ENCODE measurements around the gene CTIF.

CTIF gene

DNA sequence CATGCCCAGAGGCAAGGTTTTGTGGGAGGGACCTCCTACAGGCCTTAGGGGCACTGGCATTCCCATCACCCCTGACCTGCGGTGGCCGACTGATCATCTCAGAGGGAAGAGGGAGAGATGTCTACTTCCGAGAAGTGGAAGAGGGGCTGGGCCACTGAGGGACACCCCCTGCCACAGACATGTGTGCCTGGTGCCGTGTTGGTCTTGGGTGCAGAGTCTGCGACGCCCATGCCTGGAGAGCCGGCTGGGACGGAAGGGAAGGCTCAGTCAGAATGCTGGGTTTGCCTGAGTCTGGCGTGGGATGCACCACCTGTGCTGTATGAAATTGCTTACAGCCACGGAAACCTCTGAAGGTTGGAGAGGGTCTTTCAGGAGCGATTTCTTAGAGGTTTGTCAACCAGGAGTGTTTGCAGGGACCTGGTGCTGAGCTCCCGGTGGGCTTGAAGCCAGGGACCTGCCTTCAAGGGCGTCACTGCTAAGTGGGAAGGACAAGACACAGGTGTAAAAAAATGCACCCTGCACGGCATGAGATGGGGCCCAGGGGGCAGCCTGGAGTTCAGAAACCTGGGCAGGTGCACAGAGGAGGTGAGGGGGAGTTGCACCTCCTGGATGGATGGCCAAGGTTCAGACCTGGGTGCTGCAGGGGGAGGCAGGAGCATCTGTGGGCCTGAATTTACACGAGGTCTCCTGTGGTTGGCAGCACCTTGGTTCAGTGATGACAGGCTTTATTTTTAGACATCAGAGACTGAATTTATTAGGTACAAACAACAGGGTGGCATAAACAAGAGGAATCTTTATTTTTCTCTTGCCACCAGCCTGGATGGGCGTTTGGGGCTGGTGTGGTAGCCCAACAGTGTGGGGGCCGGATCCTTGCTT, 100.3 kb downstream of the CTIF start:
- CTCF ChIA-PET = interaction anchor here (1.0 to 3.1 kb wide), 4 partner anchors 11 to 163 kb away, joined by 3 to 19 read pairs (median 4); no protein-coding TSS in a partner anchor
- no peak for TF ChIP-seq CTCF (IDR thresholded peaks at IDR 0.05; ENCODE audit: insufficient read depth, low read length, missing control alignments)
- no peak overlapping the region for H3K4me3 ChIP-seq (ENCODE audit: low read depth, low read length)
- POLR2A ChIA-PET = no interaction called here
- no peak for DNase-seq (ENCODE audit: low read depth, low spot score)

DNA sequence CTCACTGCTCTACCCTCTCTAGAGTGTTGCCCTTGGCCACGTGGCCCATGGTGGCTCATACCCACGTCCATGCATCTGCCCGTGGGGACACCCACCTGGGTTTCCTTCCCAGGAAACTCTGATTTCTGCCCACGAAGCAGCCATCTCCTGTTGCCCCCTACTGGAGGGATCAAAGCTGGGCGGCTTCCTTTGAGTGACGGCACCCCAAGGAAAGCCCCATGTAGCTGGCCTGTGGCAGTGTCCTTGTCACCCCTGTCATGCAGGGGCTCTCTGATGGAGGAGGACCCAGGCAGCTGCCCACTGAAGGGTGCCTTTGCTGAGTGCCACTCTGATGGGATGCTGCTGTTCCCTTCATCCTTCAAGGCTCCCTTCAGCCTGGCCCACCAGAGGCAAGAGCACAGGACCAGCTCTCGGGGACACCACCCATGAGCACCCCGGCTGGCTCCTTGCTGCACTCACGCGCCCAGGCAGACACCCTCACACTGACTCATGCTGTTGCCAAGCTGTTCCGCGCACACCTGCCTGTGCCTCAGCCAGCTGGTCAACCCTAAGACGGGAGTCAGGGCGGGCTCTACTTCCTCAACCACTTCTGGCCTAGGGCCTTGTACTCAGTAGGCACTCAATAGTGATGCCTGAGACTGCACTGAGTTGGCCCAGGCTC, 101.1 kb downstream of the CTIF start:
- TF ChIP-seq CTCF (IDR thresholded peaks at IDR 0.05; ENCODE audit: insufficient read depth, low read length, missing control alignments) = peak; percentile 39
- no peak overlapping the region for H3K4me3 ChIP-seq (ENCODE audit: low read depth, low read length)
- ChIA-PET CTCF (interaction anchor here (0.6 to 3.1 kb wide), 4 partner anchors 21 to 169 kb away, joined by 3 to 19 read pairs (median 4); no protein-coding TSS in a partner anchor), POLR2A (interaction anchor here (1.0 to 1.4 kb wide), 2 partner anchors 10 to 19 kb away, joined by 3 read pairs; no protein-coding TSS in a partner anchor)
- no peak for DNase-seq (ENCODE audit: low read depth, low spot score)

GRCh38 chr18:48640566-48641270, 101.9 kb downstream of the CTIF start:
- ChIA-PET POLR2A (interaction anchor here (1.0 to 1.4 kb wide), 2 partner anchors 11 to 20 kb away, joined by 3 read pairs; no protein-coding TSS in a partner anchor), CTCF (interaction anchor here (0.7 to 3.1 kb wide), 2 partner anchors 22 to 165 kb away, joined by 3 to 19 read pairs; no protein-coding TSS in a partner anchor)
- DNase-seq (ENCODE audit: low read depth, low spot score) = no peak
- no peak for TF ChIP-seq CTCF (IDR thresholded peaks at IDR 0.05; ENCODE audit: insufficient read depth, low read length, missing control alignments)
- H3K4me3 ChIP-seq (ENCODE audit: low read depth, low read length) = no peak overlapping the region

DNA sequence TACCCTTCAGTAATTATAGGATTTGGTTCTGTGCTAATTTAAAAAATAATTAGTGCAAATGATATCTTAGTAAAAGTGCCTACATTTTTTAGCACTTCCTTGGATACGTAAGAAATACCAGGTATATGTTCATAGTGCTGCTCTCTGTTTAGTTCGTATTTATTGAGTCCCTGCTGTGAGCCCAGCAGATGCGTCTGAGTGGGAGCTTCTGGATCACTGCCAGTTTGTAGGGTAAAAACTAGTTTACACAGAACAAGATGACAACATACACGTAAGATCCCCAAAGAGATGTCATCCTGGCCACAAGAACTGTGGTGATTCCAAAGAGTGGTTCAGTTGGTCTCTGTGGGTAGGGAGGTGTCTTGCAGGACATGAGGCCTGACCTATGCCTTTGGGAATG, 103.2 kb downstream of the CTIF start:
- no peak for DNase-seq (ENCODE audit: low read depth, low spot score)
- POLR2A ChIA-PET = no interaction called here
- CTCF ChIA-PET = interaction anchor here (1.5 to 3.1 kb wide), 2 partner anchors 15 to 166 kb away, joined by 3 to 19 read pairs; no protein-coding TSS in a partner anchor
- no peak for TF ChIP-seq CTCF (IDR thresholded peaks at IDR 0.05; ENCODE audit: insufficient read depth, low read length, missing control alignments)
- H3K4me3 ChIP-seq (ENCODE audit: low read depth, low read length) = no peak overlapping the region

- DNase-seq (ENCODE audit: low read depth, low spot score) = no peak
- TF ChIP-seq CTCF (IDR thresholded peaks at IDR 0.05; ENCODE audit: insufficient read depth, low read length, missing control alignments) = no peak
- no peak overlapping the region for H3K4me3 ChIP-seq (ENCODE audit: low read depth, low read length)
- CTCF ChIA-PET = interaction anchor here (1.3 to 3.1 kb wide), 4 partner anchors 14 to 167 kb away, joined by 3 to 19 read pairs (median 6); no protein-coding TSS in a partner anchor
- POLR2A ChIA-PET = no interaction called here
Observed at GRCh38 chr18:48642503-48642902, 103.7 kb downstream of the CTIF start.
